Activated CD4-positive, alpha-beta T cell treated with anti-CD3 and anti-CD28 coated beads for 1 hour (primary cell): ENCODE results near the gene ZNF750.

Experiments
- DNase-seq: peaks from one replicate; pipeline ENCODE4 v3.0.0-alpha.2; 2020

Gene ZNF750

DNA sequence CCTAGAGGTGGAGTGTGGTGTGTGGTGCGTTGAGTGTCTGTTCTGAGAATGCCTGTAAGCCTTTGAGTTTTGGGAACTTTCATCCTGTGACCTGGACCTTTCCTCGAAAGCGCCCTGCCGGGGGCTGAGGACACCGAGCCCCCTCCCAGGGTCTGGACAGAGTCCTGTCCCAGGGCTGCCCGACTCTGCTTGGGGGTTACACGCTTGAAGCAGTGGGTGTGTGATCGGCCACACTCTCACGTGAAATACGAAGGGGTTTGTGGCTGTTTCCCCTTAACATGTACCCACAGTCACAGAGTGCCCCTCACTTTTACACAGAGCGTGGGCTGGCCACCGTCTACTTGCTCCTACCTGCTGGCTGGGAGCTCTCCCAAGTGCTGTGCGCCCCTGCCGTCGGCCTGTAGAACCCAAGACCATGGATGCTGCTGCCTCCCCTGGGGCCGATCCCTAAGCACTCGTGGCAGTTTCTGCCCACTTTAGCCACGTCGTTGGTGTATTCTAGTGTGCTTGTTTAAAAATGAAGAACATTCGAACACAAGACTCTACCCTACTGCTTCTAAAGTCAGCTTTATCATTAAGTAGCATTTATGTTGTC is 6.8 kb downstream of the ZNF750 start:
- DNase-seq: no peak

GRCh38 chr17:82832411-82832810 is 7.4 kb downstream of the ZNF750 start:
- DNase-seq: no peak

- no peak for DNase-seq
These were observed 8.0 kb downstream of the ZNF750 start for GRCh38 chr17:82831818-82832200.

- no peak for DNase-seq
These were observed 8.6 kb downstream of the ZNF750 start for GRCh38 chr17:82831041-82831817.

- no peak for DNase-seq
These were observed 9.6 kb downstream of the ZNF750 start for GRCh38 chr17:82830249-82830661.

DNA sequence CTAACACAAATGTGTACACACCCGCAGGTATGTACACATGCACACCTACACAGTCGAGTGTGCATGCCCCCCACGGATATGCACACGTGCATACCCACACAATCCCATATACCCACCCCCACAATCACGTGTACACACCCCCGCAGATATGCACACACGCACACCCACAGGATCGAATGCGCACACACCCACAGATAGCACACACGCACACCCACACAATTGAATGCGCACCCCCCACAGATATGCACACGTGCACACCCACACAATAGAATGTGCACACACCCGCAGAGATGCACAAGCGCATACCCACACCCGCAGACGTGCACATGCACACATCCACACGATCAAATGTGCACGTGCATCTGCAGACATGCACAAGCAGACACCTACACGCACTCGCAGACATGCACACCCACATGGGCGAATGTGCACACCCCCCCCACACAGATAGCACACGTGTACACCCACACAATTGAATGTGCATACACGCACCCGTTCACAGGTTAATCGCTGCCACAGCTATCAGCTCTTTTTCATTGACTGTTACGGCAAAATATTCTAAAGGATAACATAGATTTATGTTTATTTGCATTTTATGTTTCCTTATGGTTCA is 10.8 kb downstream of the ZNF750 start:
- no peak for DNase-seq

DNA sequence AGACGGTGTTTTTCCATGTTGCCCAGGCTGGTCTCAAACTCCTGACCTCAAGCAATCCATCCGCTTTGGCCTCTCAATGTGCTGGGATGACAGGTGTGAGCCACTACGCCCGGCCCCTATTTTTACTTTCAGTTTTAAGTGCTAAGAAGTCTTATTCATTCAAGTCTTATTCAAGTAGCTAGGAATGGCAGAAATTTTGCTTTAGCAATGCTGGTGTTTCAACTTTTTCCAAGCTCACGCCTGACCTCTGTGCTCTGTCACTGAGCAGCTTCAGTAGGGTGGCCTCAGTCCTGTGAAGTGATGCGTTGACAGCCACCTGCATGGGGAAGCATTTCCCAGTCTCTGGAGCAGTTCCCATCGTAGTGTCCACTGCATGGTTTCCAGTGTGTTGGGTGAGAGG is 12.9 kb downstream of the ZNF750 start:
- no peak for DNase-seq

DNA sequence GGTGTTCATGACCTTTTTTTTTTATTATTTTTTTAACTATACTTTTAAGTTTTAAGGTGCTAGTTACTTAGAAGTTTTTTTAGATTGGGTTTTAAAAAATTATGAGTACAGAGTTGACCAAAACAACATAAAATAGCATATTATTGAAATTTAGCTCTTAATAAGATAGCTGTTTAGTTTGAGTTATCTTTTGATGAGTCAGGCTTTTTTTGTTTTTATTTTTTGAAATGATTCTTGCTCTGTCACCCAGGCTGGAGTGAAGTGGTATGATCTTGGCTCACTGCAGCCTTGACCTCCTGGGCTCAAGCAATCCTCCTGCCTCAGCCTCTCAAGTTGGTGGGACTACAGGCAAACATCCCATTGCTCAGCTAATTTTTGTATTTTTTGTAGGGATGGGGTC is 13.6 kb downstream of the ZNF750 start:
- DNase-seq: no peak

- no peak for DNase-seq
These were observed 14.2 kb downstream of the ZNF750 start for GRCh38 chr17:82825540-82826124.

- no peak for DNase-seq
These were observed 16.8 kb downstream of the ZNF750 start for GRCh38 chr17:82823004-82823403.

DNA sequence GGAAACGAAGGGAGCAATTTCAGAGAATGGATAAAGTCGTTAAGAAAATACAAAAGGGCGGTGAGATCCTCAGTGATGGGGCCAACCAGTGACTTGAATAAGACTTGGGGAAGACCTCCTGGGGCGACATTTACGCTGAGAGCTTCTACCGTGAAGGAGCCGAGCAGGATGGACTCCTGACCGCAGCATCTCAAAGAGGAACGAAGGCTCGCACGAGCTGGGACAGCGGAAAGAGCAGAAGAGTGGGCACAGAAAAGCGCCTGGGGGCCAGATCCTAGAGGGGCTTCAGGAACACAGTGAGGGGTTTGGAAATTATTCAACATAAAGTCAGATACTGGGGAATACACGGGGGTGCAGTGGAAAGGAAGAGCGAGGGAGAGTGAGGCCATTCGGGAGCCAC is 17.5 kb downstream of the ZNF750 start:
- DNase-seq: no peak

DNA sequence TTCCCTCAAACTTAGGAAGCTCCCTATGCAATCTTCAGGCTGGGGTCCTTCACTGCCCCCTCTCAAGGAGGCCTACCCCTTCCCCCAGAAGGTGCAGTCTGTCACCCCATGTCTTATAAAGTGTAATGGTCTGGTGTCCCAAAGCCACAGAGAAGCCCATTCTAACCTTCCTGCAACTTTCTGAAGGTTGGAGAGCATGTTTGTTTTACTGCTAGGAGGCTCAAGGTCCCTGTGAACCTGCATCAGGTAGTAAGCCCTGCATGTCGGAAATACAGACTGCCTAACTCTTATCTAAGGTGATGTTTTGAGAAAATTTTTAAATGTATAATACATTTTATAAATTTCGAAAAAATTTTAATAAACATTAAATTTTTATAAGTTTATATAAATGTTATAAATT is 18.3 kb downstream of the ZNF750 start:
- no peak for DNase-seq

DNA sequence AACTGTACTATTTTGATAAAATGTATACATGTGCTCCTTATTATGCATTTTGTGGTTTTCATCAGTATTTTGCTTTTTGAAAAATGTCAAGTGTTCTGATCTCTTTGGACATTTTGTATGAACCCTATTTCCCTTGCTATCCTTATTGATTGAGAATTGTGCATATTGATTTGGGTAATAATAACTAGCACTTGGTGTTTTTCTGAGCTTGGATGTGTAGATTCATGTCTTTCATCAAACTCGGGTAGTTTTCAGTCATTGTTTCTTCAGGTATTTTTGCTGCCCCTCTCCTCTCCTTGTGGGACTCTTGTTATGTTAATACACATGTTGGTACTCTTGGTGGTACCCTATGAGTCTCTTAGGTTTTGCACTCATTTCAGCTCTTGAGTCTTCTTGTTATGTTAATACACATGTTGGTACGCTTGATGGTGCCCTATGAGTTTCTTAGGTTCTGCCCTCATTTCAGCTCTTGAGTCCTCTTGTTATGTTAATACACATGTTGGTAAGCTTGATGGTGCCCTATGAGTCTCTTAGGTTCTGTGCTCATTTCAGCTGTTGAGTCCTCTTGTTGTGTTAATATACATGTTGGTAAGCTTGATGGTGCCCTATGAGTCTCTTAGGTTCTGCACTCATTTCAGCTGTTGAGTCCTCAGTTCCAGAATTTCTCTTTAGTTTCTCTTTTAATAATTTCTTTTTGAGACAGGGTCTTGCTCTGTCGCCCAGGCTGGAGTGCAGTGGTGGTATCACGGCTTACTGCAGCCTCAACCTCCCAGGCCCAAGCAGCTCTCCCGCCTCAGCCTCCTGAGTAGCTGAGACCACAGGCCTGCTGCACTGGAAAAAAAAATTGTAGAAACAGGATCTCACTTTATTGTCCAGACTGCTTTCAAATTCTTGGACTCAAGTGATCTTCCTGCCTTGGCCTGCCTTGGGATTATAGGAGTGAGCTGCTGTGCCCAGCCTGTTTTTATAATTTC is 19.3 kb downstream of the ZNF750 start:
- DNase-seq: no peak

- no peak for DNase-seq
These were observed 21.9 kb downstream of the ZNF750 start for GRCh38 chr17:82817947-82818346.

- DNase-seq: no peak
These were observed 23.5 kb downstream of the ZNF750 start for GRCh38 chr17:82816358-82816757.

- no peak for DNase-seq
These were observed 24.0 kb downstream of the ZNF750 start for GRCh38 chr17:82815790-82816305.

DNA sequence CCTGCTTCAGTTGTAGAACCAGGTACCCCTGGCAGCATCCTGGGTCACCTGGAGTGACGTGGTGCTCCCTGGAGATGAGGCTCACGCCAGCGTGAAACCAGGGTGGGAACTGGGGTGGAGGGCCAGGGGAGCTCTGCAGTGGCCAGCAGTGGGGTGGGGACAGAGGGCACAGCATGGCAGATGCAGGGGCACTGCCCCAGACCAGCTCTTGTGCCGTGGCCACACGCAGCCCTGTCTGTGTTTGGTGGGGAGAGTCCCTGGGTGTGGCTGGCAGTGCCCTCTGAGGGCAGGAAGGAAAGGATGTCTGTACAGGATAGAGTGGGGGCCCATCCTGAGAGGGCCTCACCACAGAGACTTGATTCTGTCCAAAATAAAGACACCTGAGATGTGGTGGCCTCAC is 24.5 kb downstream of the ZNF750 start:
- DNase-seq: no peak

- DNase-seq: no peak
These were observed 25.0 kb downstream of the ZNF750 start for GRCh38 chr17:82814834-82815233.

- no peak for DNase-seq
These were observed 26.3 kb downstream of the ZNF750 start for GRCh38 chr17:82813299-82814051.

DNA sequence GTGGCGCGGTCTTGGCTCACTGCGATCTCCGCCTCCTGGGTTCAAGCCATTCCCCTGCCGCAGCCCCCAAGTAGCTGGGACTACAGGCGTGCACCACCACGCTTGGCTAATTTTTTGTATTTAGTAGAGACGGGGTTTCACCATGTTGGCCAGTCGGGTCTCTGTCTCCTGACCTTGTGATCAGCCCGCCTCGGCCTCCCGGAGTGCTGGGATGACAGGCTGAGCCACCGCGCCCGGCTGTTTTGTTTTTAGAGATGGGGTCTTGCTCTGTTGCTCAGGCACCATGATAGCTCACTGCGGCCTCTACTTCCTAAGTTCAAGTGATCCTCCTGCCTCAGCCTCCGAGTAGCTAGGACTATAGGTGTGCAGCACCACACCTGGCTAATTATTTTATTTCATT is 27.2 kb downstream of the ZNF750 start:
- no peak for DNase-seq

DNA sequence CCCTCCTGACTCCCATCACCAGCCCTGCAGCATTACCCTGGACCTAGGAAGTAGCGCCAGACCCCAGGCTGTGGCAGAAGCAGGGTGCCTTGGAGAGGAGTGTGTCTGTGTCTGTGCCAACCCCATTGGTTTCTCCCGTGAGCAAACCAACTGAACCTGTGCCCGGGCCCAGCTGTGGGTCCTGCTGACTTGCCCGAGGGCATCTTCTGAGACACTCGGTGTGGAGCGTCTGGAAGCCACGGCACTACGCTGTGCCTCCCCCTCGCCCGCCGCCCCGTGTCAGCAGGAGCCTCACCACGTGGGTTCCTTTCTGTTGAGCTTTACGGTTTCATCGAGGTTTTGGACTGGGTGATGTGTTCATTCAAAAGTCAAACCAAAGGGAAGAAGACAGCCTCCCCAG is 27.8 kb downstream of the ZNF750 start:
- DNase-seq: no peak
